GM23338 (cell line): ENCODE results near the gene PTPRN2. TPM values are rescaled to one million over a fixed set of nuclear protein-coding genes. Genes with fewer than 3 reads are reported as not detected.

Experiments used
- ATAC-seq: fragments of 200-7000 bp; cut with Tn5 transposase; 3 replicates; pipeline ENCODE4 v1.9.1; 2020
- DNase-seq: peaks from one replicate; pipeline ENCODE4 v3.0.0-alpha.2; 2015; ENCODE audit warnings: low spot score
- H2AFZ ChIP-seq: fragments of 200-600 bp; sonication (generic); 2 replicates; pipeline ENCODE4 v1.8.0; 2016; ENCODE audit warnings: antibody characterized with exemption, mild to moderate bottlenecking, moderate library complexity
- H3F3A ChIP-seq: fragments of 200-600 bp; sonication (generic); replicated peaks from 2 replicates; pipeline ENCODE4 v1.8.0; 2017; ENCODE audit warnings: antibody characterized with exemption, mixed run types, low read depth
- H3K27ac ChIP-seq: fragments of 200-600 bp; sonication (generic); 2 replicates; pipeline ENCODE4 v1.6.1; 2016; ENCODE audit warnings: low read depth
- H3K27me3 ChIP-seq: fragments of 200-600 bp; sonication (generic); 2 replicates; pipeline ENCODE4 v1.8.0; 2016; ENCODE audit warnings: mild to moderate bottlenecking, mixed run types, moderate library complexity; ENCODE audit not compliant: insufficient read depth
- H3K36me3 ChIP-seq: fragments of 200-600 bp; sonication (generic); 2 replicates; pipeline ENCODE4 v1.8.0; 2016; ENCODE audit warnings: mild to moderate bottlenecking; ENCODE audit not compliant: insufficient read depth
- H3K4me1 ChIP-seq: fragments of 200-600 bp; sonication (generic); 2 replicates; pipeline ENCODE4 v1.8.0; 2016; ENCODE audit warnings: mild to moderate bottlenecking, moderate library complexity; ENCODE audit not compliant: insufficient read depth
- H3K4me2 ChIP-seq: fragments of 200-600 bp; sonication (generic); 2 replicates; pipeline ENCODE4 v1.7.1; 2017; ENCODE audit warnings: mixed run types
- H3K4me3 ChIP-seq: fragments of 200-600 bp; sonication (generic); 2 replicates; pipeline ENCODE4 v1.6.1; 2016; ENCODE audit warnings: mixed run types
- H3K79me2 ChIP-seq: fragments of 200-600 bp; sonication (generic); replicated peaks from 2 replicates; pipeline ENCODE4 v1.8.0; 2017; ENCODE audit warnings: mild to moderate bottlenecking; ENCODE audit not compliant: insufficient read depth
- H3K9me2 ChIP-seq: fragments of 200-600 bp; sonication (generic); 2 replicates; pipeline ENCODE4 v1.8.0; 2017; ENCODE audit not compliant: insufficient read depth
- H4K20me1 ChIP-seq: fragments of 200-600 bp; sonication (generic); replicated peaks from 2 replicates; pipeline ENCODE4 v1.8.0; 2017; ENCODE audit warnings: mild to moderate bottlenecking; ENCODE audit not compliant: insufficient read depth
- H3K27ac Mint-ChIP-seq: 2 replicates; pipeline ENCODE4 v1.8.0; 2020; ENCODE audit warnings: inconsistent platforms, mild to moderate bottlenecking, moderate library complexity, mixed read lengths
- H3K27me3 Mint-ChIP-seq: 3 replicates; pipeline ENCODE4 v1.8.0; 2022; ENCODE audit warnings: low read depth, mild to moderate bottlenecking, moderate library complexity, mixed read lengths, inconsistent platforms; ENCODE audit not compliant: insufficient read depth, poor library complexity
- H3K36me3 Mint-ChIP-seq: 3 replicates; pipeline ENCODE4 v1.8.0; 2021; ENCODE audit warnings: low read depth, mild to moderate bottlenecking, inconsistent platforms, moderate library complexity, mixed read lengths
- H3K4me1 Mint-ChIP-seq: 3 replicates; pipeline ENCODE4 v1.8.0; 2020; ENCODE audit warnings: mild to moderate bottlenecking, inconsistent platforms, mixed read lengths
- H3K4me3 Mint-ChIP-seq: 3 replicates; pipeline ENCODE4 v1.8.0; 2021; ENCODE audit warnings: moderate library complexity, mild to moderate bottlenecking, inconsistent platforms, mixed read lengths
- H3K9me3 Mint-ChIP-seq: 3 replicates; pipeline ENCODE4 v1.8.0; 2020; ENCODE audit warnings: moderate library complexity, mild to moderate bottlenecking, inconsistent platforms, mixed read lengths
- CREB1 ChIP-seq: fragments of 250-450 bp; sonication (Bioruptor Pico); IDR thresholded peaks from 2 replicates; pipeline ENCODE4 v1.5.0; 2020; ENCODE audit warnings: low read depth, mild to moderate bottlenecking, moderate library complexity
- EZH2 ChIP-seq: fragments of 200-600 bp; sonication (generic); IDR thresholded peaks from one replicate; pipeline ENCODE4 v1.8.0; 2017; ENCODE audit warnings: antibody characterized with exemption, mild to moderate bottlenecking, low read depth; ENCODE audit not compliant: unreplicated experiment
- EZH2phosphoT487 ChIP-seq: fragments of 200-600 bp; sonication (generic); IDR thresholded peaks from one replicate; pipeline ENCODE4 v1.8.1; 2018; ENCODE audit warnings: antibody characterized with exemption; ENCODE audit not compliant: unreplicated experiment
- POLR2AphosphoS5 ChIP-seq: IDR thresholded peaks from 2 replicates; pipeline ENCODE4 v1.6.1; 2016; ENCODE audit warnings: antibody characterized with exemption, low read depth
- STAT1 ChIP-seq: IDR thresholded peaks from one replicate; pipeline ENCODE4 v1.6.1; 2016; ENCODE audit warnings: antibody characterized with exemption; ENCODE audit not compliant: unreplicated experiment
- polyA plus RNA-seq: library from polyadenylated mRNA; unstranded; fragments of >200 nt; fragmentation: Nextera tagmentation; extraction: Ambion mirVana; gene quantifications from 2 replicates; pipeline ENCODE4 v1.2.1, GENCODE V29; 2016
- total RNA-seq: library from RNA; depleted of rRNA; stranded (reverse); fragments of >200 nt; shearing (Covaris generic); gene quantifications from 2 replicates; pipeline ENCODE4 v1.2.3, GENCODE V29; 2014
- TF ChIP-seq, protein P1 (sequence below): IDR thresholded peaks from 2 replicates; pipeline ENCODE4 v1.6.1; 2016; ENCODE audit warnings: antibody characterized with exemption
- TF ChIP-seq, protein P2 (sequence below): fragments of 250-450 bp; sonication (Bioruptor Pico); IDR thresholded peaks from 2 replicates; pipeline ENCODE4 v1.5.0; 2020; ENCODE audit warnings: mild to moderate bottlenecking, moderate library complexity

Gene PTPRN2
- total and polyA plus RNA-seq, 2 experiments from 2014 or later: 0.87 to 4.0 TPM

GRCh38 chr7:158072991-158073730, 514.5 kb downstream of the PTPRN2 start:
- Mint-ChIP-seq H3K4me3 (no peak overlapping the region), H3K36me3 (peaks cover 63% of the 10 kb centered on the region), H3K9me3 (peaks cover 97% of the 10 kb centered on the region), H3K27me3 (peaks cover 12% of the 10 kb centered on the region), H3K27ac (no peak overlapping the region), H3K4me1 (no peaks in the 10 kb centered on the region)
- DNase-seq: no peak
- Histone ChIP-seq H3K9me2 (no peaks in the 10 kb centered on the region), H4K20me1 (no peaks in the 10 kb centered on the region), H3F3A (no peaks in the 10 kb centered on the region), H3K79me2 (no peaks in the 10 kb centered on the region), H3K27me3 (no peaks in the 10 kb centered on the region), H3K36me3 (no peaks in the 10 kb centered on the region), H3K4me2 (no peak overlapping the region), H3K4me3 (no peak overlapping the region), H3K4me1 (no peaks in the 10 kb centered on the region), H2AFZ (no peak overlapping the region), H3K27ac (no peak overlapping the region)
- TF ChIP-seq EZH2 (no peak), STAT1 (no peak), EZH2phosphoT487 (no peak), POLR2AphosphoS5 (no peak), CREB1 (no peak)
- TF ChIP-seq, protein P1, sequence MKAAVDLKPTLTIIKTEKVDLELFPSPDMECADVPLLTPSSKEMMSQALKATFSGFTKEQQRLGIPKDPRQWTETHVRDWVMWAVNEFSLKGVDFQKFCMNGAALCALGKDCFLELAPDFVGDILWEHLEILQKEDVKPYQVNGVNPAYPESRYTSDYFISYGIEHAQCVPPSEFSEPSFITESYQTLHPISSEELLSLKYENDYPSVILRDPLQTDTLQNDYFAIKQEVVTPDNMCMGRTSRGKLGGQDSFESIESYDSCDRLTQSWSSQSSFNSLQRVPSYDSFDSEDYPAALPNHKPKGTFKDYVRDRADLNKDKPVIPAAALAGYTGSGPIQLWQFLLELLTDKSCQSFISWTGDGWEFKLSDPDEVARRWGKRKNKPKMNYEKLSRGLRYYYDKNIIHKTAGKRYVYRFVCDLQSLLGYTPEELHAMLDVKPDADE: no peak
- TF ChIP-seq, protein P2, sequence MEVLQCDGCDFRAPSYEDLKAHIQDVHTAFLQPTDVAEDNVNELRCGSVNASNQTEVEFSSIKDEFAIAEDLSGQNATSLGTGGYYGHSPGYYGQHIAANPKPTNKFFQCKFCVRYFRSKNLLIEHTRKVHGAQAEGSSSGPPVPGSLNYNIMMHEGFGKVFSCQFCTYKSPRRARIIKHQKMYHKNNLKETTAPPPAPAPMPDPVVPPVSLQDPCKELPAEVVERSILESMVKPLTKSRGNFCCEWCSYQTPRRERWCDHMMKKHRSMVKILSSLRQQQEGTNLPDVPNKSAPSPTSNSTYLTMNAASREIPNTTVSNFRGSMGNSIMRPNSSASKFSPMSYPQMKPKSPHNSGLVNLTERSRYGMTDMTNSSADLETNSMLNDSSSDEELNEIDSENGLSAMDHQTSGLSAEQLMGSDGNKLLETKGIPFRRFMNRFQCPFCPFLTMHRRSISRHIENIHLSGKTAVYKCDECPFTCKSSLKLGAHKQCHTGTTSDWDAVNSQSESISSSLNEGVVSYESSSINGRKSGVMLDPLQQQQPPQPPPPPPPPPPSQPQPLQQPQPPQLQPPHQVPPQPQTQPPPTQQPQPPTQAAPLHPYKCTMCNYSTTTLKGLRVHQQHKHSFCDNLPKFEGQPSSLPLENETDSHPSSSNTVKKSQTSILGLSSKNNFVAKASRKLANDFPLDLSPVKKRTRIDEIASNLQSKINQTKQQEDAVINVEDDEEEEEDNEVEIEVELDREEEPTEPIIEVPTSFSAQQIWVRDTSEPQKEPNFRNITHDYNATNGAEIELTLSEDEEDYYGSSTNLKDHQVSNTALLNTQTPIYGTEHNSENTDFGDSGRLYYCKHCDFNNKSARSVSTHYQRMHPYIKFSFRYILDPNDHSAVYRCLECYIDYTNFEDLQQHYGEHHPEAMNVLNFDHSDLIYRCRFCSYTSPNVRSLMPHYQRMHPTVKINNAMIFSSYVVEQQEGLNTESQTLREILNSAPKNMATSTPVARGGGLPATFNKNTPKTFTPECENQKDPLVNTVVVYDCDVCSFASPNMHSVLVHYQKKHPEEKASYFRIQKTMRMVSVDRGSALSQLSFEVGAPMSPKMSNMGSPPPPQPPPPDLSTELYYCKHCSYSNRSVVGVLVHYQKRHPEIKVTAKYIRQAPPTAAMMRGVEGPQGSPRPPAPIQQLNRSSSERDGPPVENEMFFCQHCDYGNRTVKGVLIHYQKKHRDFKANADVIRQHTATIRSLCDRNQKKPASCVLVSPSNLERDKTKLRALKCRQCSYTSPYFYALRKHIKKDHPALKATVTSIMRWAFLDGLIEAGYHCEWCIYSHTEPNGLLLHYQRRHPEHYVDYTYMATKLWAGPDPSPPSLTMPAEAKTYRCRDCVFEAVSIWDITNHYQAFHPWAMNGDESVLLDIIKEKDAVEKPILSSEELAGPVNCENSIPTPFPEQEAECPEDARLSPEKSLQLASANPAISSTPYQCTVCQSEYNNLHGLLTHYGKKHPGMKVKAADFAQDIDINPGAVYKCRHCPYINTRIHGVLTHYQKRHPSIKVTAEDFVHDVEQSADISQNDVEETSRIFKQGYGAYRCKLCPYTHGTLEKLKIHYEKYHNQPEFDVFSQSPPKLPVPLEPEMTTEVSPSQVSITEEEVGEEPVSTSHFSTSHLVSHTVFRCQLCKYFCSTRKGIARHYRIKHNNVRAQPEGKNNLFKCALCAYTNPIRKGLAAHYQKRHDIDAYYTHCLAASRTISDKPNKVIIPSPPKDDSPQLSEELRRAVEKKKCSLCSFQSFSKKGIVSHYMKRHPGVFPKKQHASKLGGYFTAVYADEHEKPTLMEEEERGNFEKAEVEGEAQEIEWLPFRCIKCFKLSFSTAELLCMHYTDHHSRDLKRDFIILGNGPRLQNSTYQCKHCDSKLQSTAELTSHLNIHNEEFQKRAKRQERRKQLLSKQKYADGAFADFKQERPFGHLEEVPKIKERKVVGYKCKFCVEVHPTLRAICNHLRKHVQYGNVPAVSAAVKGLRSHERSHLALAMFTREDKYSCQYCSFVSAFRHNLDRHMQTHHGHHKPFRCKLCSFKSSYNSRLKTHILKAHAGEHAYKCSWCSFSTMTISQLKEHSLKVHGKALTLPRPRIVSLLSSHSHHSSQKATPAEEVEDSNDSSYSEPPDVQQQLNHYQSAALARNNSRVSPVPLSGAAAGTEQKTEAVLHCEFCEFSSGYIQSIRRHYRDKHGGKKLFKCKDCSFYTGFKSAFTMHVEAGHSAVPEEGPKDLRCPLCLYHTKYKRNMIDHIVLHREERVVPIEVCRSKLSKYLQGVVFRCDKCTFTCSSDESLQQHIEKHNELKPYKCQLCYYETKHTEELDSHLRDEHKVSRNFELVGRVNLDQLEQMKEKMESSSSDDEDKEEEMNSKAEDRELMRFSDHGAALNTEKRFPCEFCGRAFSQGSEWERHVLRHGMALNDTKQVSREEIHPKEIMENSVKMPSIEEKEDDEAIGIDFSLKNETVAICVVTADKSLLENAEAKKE (CRISPR knock-in tag): no peak
- no peak for ATAC-seq
